GM12878 (cell line): ENCODE results near the gene IMPACT. TPM values are rescaled to one million over a fixed set of nuclear protein-coding genes. Genes with fewer than 3 reads are reported as not detected.

ENCODE experiments used
- ATAC-seq: fragments of 200-7000 bp; cut with Tn5 transposase; 3 replicates; pipeline ENCODE4 v1.9.1; 2020; ENCODE audit warnings: mild to moderate bottlenecking, moderate library complexity
- BruUV-seq: library from RNA; stranded (reverse); fragments of 400-500 nt; replicated peaks from 2 replicates; lab custom pipeline; 2021; lab: Mats Ljungman, UMichigan
- CTCF ChIA-PET: fragments of 300-600 bp; sonication (Branson Sonifier 250); formaldehyde crosslinking; extraction: SDS; loops from one replicate; lab custom pipeline; 2021; ENCODE audit warnings: inconsistent platforms; lab: Yijun Ruan, JAX
- POLR2A ChIA-PET: fragments of 350-600 bp; formaldehyde crosslinking; extraction: SDS; loops from one replicate; lab custom pipeline; 2021; ENCODE audit warnings: inconsistent platforms; lab: Charles Lee
- RAD21 ChIA-PET: fragments of 300-600 bp; sonication (Branson Sonifier 250); formaldehyde crosslinking; loops from one replicate; lab custom pipeline; 2023; ENCODE audit warnings: antibody characterized with exemption; ENCODE audit not compliant: unreplicated experiment; lab: Charles Lee
- SMC1A ChIA-PET: fragments of 300-600 bp; sonication (Branson Sonifier 250); formaldehyde crosslinking; loops from one replicate; lab custom pipeline; 2023; ENCODE audit not compliant: unreplicated experiment, uncharacterized antibody; lab: Charles Lee
- DNase-seq: peaks from one replicate; pipeline ENCODE4 v3.0.0-alpha.2; 2011; ENCODE audit warnings: low read depth, low spot score
- FAIRE-seq: peaks from 3 replicates; lab custom pipeline; 2011; peaks lifted over from hg19 to GRCh38; lab: Jason Lieb, UNC
- H2AFZ ChIP-seq: 2 replicates; pipeline ENCODE4 v1.6.0; 2011; ENCODE audit warnings: low read depth, low read length, control low read depth; ENCODE audit not compliant: control insufficient read depth
- H3K27ac ChIP-seq: 2 replicates; pipeline ENCODE4 v1.5.1; 2011; ENCODE audit warnings: control low read depth; ENCODE audit not compliant: control insufficient read depth, insufficient read depth
- H3K27me3 ChIP-seq, 2 experiments: replicated peaks in 1 of 2; 2 replicates each; pipeline versions ENCODE4 v1.6.0 to v1.6.1; 2011; ENCODE audit warnings: low read length in 1 of 2; ENCODE audit not compliant: control insufficient read depth in 2 of 2, insufficient read depth in 2 of 2
- H3K36me3 ChIP-seq, 2 experiments: 2 replicates each; pipeline ENCODE4 v1.5.1; 2011; ENCODE audit warnings: low read length in 1 of 2; ENCODE audit not compliant: control insufficient read depth in 2 of 2, insufficient read depth in 2 of 2
- H3K4me1 ChIP-seq: 2 replicates; pipeline ENCODE4 v1.6.1; 2011; ENCODE audit warnings: mild to moderate bottlenecking, low read length, moderate library complexity, mixed read lengths; ENCODE audit not compliant: control insufficient read depth, insufficient read depth
- H3K4me2 ChIP-seq: 2 replicates; pipeline ENCODE4 v1.6.0; 2011; ENCODE audit warnings: control low read depth; ENCODE audit not compliant: control insufficient read depth, insufficient read depth
- H3K4me3 ChIP-seq: fragments of 200-600 bp; sonication (generic); 2 replicates; pipeline ENCODE4 v1.5.1; 2016
- H3K79me2 ChIP-seq: 2 replicates; pipeline ENCODE4 v1.6.0; 2011; ENCODE audit warnings: low read length; ENCODE audit not compliant: control insufficient read depth, insufficient read depth
- H3K9ac ChIP-seq: 2 replicates; pipeline ENCODE4 v1.8.0; 2011; ENCODE audit warnings: low read length, control low read depth, mixed read lengths; ENCODE audit not compliant: control insufficient read depth, insufficient read depth
- H3K9me3 ChIP-seq: replicated peaks from 3 replicates; pipeline ENCODE4 v1.5.1; 2011; ENCODE audit warnings: mild to moderate bottlenecking, low read length; ENCODE audit not compliant: control insufficient read depth, insufficient read depth
- H4K20me1 ChIP-seq: 2 replicates; pipeline ENCODE4 v1.6.0; 2011; ENCODE audit not compliant: control insufficient read depth, insufficient read depth
- CBX5 ChIP-seq: sonication (generic); IDR thresholded peaks from 2 replicates; pipeline ENCODE4 v1.6.1; 2016; ENCODE audit warnings: low read depth, moderate library complexity, mild to moderate bottlenecking, inconsistent platforms
- CHD4 ChIP-seq: fragments of 200-600 bp; sonication (generic); IDR thresholded peaks from 2 replicates; pipeline ENCODE4 v1.6.1; 2016; ENCODE audit warnings: mild to moderate bottlenecking
- HDAC2 ChIP-seq: fragments of 200-600 bp; sonication (generic); IDR thresholded peaks from 2 replicates; pipeline ENCODE4 v1.6.1; 2017
- HDGF ChIP-seq: fragments of 450-650 bp; IDR thresholded peaks from 2 replicates; pipeline ENCODE4 v1.6.1; 2016; ENCODE audit warnings: antibody characterized with exemption
- POU2F2 ChIP-seq: IDR thresholded peaks from 3 replicates; pipeline ENCODE4 v1.6.1; 2011; ENCODE audit warnings: low read depth, mild to moderate bottlenecking, low read length, borderline replicate concordance
- RUNX3 ChIP-seq: IDR thresholded peaks from 2 replicates; pipeline ENCODE4 v1.6.1; 2012; ENCODE audit warnings: low read length, inconsistent platforms
- TAF1 ChIP-seq: IDR thresholded peaks from 2 replicates; pipeline ENCODE4 v1.6.1; 2011; ENCODE audit warnings: mild to moderate bottlenecking, low read depth, low read length, borderline replicate concordance
- WGBS: methylation state at CpG from one replicate; pipeline ENCODE4 v1.1.6; 2016; ENCODE audit warnings: low lambda C conversion rate; ENCODE audit not compliant: insufficient replicate concordance, insufficient coverage; ENCODE audit errors: missing lambda C conversion rate; 5-methylcytosine and 5-hydroxymethylcytosine counted together
- in situ Hi-C: fragments of 300-500 bp; cut with MboI; formaldehyde crosslinking; loops from 9 replicates; pipeline ENCODE4 v1.14.3; 2018; ENCODE audit warnings: mixed read lengths
- intact Hi-C: fragments of 100-400 bp; cut with micrococcal nuclease; formaldehyde crosslinking; loops from one replicate; pipeline ENCODE4 v1.14.2; 2022; ENCODE audit not compliant: unreplicated experiment
- polyA plus RNA-seq, 11 experiments: library from polyadenylated mRNA; depleted of rRNA in 4 of 11; unstranded in 6 of 11; stranded (reverse) in 5 of 11; fragments of >200 nt; fragmentation: Nextera tagmentation in 4 of 11; fragmentation: Illumina TruSeq in 1 of 11; extraction: Ambion mirVana in 4 of 11; extraction: Trizol in 1 of 11; gene quantifications; 1 replicate in 1 of 11; 2 replicates in 10 of 11; pipeline versions ENCODE4 v1.2.1 to v1.2.3, GENCODE V29; 2011 to 2016; ENCODE audit warnings: inconsistent platforms in 2 of 11, missing spikeins in 2 of 11, low read depth in 1 of 11
- total RNA-seq, 4 experiments: library from RNA; depleted of rRNA in 3 of 4; stranded (reverse); fragments of >200 nt in 3 of 4; fragmentation: Illumina TruSeq in 1 of 4; extraction: Trizol in 1 of 4; gene quantifications; 2 replicates each; pipeline versions ENCODE4 v1.2.1 to v1.2.3, GENCODE V29; 2013 to 2021
- TF ChIP-seq, protein P1 (sequence below): IDR thresholded peaks from 2 replicates; pipeline ENCODE4 v1.6.1; 2012; ENCODE audit warnings: low read depth, low read length, improper control_type of control experiment
- TF ChIP-seq, protein P2 (sequence below): fragments of 450-650 bp; IDR thresholded peaks from 2 replicates; pipeline ENCODE4 v1.6.1; 2018; ENCODE audit warnings: mild to moderate bottlenecking, low read depth, moderate library complexity; ENCODE audit not compliant: partially characterized antibody

Gene IMPACT
- total and polyA plus RNA-seq, 10 of the 15 experiments (the other 5 are each of a cell fraction or from before 2014, with no cell fraction given) = 0.10 to 0.84 (median 0.53) TPM

DNA sequence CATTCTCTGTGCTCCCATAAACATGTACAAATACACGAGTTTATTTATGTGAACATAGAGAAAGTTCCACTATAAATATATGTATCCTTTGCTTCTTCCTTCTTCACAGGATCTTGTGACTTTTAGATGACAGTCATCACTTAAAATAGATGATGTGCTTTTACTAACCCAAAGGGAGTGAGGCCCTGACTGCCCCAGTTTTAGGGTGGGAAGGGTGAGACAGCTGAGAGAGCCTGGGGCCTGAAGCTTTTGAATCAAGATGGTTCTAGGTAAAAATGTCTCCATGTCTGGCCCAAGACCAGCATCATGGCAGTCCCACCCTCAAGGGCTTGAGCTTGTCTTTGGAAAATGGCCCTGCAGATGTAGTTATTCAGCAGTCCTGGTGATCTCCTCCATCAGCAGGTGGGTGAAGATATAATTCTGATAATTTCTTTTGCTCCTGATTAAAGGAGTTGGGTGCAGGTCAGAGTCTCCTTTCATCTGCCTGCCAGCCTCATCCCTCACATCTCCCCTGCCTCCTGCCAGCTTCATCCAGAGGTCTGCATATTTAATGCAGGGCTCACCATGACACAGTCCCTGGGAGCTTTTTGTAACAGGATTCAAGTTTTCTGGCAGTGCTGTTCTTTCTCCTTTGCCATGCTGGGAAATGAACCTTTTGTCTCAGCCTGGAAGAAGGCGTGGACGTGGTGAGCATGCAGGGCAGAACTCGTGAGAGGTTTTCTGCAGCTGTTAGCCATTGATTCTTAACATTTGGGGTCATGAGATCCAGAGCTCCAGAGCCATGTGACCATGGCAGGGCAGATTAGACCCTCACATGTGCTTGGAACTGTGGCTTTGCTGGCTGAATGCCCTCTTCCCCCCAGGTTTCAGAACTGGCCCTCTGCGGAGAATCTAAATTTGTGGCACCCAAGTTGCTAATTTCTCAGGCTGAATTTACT, 36.6 kb downstream of the IMPACT start:
- Histone ChIP-seq H3K79me2 (no peaks in the 10 kb centered on the region), H3K4me2 (no peak overlapping the region)
- RAD21 ChIA-PET = no interaction called here
- TF ChIP-seq CHD4 (no peak), TAF1 (no peak), HDAC2 (no peak), HDGF (no peak), RUNX3 (no peak), POU2F2 (no peak), CBX5 (no peak)
- TF ChIP-seq, protein P1, sequence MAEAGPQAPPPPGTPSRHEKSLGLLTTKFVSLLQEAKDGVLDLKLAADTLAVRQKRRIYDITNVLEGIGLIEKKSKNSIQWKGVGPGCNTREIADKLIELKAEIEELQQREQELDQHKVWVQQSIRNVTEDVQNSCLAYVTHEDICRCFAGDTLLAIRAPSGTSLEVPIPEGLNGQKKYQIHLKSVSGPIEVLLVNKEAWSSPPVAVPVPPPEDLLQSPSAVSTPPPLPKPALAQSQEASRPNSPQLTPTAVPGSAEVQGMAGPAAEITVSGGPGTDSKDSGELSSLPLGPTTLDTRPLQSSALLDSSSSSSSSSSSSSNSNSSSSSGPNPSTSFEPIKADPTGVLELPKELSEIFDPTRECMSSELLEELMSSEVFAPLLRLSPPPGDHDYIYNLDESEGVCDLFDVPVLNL = no peak
- TF ChIP-seq, protein P2, sequence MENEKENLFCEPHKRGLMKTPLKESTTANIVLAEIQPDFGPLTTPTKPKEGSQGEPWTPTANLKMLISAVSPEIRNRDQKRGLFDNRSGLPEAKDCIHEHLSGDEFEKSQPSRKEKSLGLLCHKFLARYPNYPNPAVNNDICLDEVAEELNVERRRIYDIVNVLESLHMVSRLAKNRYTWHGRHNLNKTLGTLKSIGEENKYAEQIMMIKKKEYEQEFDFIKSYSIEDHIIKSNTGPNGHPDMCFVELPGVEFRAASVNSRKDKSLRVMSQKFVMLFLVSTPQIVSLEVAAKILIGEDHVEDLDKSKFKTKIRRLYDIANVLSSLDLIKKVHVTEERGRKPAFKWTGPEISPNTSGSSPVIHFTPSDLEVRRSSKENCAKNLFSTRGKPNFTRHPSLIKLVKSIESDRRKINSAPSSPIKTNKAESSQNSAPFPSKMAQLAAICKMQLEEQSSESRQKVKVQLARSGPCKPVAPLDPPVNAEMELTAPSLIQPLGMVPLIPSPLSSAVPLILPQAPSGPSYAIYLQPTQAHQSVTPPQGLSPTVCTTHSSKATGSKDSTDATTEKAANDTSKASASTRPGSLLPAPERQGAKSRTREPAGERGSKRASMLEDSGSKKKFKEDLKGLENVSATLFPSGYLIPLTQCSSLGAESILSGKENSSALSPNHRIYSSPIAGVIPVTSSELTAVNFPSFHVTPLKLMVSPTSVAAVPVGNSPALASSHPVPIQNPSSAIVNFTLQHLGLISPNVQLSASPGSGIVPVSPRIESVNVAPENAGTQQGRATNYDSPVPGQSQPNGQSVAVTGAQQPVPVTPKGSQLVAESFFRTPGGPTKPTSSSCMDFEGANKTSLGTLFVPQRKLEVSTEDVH = no peak
- TF ChIP-seq, all 136 proteins: peak for 0
- H3K9ac ChIP-seq = no peak overlapping the region
- H3K4me3 ChIP-seq = no peak overlapping the region
- intact Hi-C loops (no loop called here), in situ Hi-C loops (no loop called here)
- H4K20me1 ChIP-seq = no peaks in the 10 kb centered on the region
- 12% methylated on average over 5 of the region's 5 CpGs for WGBS
- no peak overlapping the region for H2AFZ ChIP-seq
- no peak for FAIRE-seq
- ChIA-PET SMC1A (no interaction called here), CTCF (interaction anchor here (1.0 kb wide), 1 partner anchor 62 kb away, joined by 3 read pairs; no protein-coding TSS in a partner anchor), POLR2A (no interaction called here)
- no peaks in the 10 kb centered on the region for H3K9me3 ChIP-seq
- DNase-seq = no peak
- peaks cover 1 to 2% of the 10 kb centered on the region in 2 experiments; a peak in 2 of 4 replicates for H3K27me3 ChIP-seq
- no peak overlapping the region for H3K27ac ChIP-seq
- no peaks in the 10 kb centered on the region for H3K4me1 ChIP-seq
- no peak for ATAC-seq
- no peaks in the 10 kb centered on the region for H3K36me3 ChIP-seq
- BruUV-seq = no TSS peak
